Measurements from ENCODE around the gene IGSF3.
"Not testable (repeated sequence)": the region's sequence is repeated elsewhere in the genome, so short reads cannot be mapped to it uniquely, and the experiment has no call there.

Gene IGSF3

DNA sequence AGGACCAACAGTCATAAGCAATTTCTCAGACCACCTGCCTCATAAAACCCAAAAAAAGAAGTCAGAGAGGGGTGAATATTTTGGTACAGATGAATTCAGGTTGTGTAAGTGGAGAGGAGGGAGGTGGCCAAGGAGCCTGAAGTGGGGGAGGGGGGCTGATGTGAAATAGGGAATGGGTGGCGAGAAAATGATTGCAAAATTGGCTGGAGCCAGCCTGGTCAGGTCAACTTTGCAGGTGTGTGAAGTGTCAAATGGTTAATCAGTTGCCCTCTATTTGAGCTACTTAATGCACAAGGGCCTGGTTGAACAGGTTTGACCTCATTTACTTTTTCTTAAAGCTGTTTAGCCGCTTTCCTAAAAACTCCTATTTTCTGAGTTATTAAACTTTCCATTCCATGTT lies 38.1 kb downstream of the IGSF3 start:
- DNase-seq (ENCODE audit: low spot score): not testable (repeated sequence)

GRCh38 chr1:116628448-116628847 lies 39.1 kb downstream of the IGSF3 start:
- no peak for DNase-seq (ENCODE audit: low spot score)

- DNase-seq (ENCODE audit: low spot score): not testable (repeated sequence)
These were observed 40.2 kb downstream of the IGSF3 start for GRCh38 chr1:116627357-116627756.

- not testable (repeated sequence) for DNase-seq (ENCODE audit: low spot score)
These were observed 40.6 kb downstream of the IGSF3 start for GRCh38 chr1:116626915-116627314.

DNA sequence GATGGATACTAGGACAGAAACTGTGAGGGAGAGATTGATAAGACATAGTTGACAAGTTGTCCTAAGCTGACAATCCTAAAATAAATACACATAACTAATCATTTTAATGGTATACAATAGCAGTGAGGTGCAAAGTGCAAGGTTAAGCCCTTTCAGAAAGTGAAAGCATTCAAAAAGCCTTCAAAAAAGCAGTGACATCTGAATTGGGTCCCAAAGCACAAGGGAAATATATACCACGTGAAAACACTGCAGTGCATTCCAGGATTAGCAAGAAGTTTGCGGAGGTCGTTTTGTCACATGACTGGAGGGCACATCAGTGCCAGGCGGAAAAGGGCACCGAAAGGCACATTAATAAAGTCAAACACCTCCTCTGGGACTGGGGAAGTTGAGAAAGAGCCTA lies 42.4 kb downstream of the IGSF3 start:
- not testable (repeated sequence) for DNase-seq (ENCODE audit: low spot score)

GRCh38 chr1:116624040-116624439 lies 43.5 kb downstream of the IGSF3 start:
- no peak for DNase-seq (ENCODE audit: low spot score)

DNA sequence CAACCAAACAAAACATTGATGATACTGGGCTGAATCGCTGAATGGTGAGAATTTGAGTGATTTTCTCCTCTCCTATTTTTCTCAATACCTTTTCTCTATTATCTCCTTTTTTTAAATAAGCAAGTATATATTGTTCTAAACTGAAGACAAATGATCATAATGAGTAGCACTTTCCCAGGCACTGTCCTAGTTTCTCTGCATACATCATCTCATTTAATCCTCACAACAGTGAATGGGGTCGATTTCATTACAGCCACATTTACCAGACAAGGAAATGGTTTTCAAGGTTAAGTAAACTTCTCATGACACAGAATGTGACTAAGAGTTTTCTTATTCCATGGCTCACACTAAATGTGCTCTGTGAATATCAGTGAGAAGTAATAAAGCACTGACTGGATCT lies 45.0 kb downstream of the IGSF3 start:
- not testable (repeated sequence) for DNase-seq (ENCODE audit: low spot score)

DNA sequence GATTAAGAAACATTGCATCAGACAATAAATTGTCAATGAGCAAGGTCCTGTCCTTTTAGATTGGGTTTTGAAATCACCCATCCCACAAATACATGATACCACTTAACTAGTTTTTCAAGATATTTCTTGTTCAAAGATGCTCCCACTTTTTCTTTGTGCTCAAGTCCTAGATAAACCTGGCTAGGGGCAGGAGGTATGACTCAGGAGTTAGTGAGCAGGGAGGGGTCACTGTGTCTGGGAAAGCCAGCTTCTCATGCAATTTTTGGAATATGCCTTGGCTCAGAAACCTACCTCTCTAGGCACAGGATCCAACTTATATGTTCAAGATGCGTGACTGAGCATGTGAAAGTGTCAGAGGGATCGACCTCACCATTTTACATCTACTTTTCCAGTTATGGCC lies 45.8 kb downstream of the IGSF3 start:
- DNase-seq (ENCODE audit: low spot score): not testable (repeated sequence)

DNA sequence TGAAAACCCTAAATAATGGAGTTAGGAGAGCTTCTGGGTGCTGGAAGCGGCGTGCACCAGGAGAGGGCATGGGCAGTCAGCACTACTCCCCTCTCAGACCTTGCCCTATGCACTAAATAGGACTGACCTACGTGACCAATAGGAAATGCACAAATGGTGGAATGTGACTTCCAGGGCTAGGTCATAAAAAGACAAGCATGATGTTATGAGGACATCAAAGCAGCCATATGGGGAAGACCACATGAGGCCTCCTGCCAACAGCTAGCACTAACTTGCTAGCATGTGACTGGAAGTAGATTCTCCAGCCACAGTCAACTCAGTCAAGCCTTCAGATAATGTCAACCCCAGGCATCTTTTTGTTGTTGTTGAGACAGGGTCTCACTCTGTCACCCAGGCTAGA lies 47.1 kb downstream of the IGSF3 start:
- DNase-seq (ENCODE audit: low spot score): not testable (repeated sequence)

- DNase-seq (ENCODE audit: low spot score): not testable (repeated sequence)
These were observed 48.4 kb downstream of the IGSF3 start for GRCh38 chr1:116619106-116619505.

- DNase-seq (ENCODE audit: low spot score): not testable (repeated sequence)
These were observed 49.7 kb downstream of the IGSF3 start for GRCh38 chr1:116617808-116618207.

DNA sequence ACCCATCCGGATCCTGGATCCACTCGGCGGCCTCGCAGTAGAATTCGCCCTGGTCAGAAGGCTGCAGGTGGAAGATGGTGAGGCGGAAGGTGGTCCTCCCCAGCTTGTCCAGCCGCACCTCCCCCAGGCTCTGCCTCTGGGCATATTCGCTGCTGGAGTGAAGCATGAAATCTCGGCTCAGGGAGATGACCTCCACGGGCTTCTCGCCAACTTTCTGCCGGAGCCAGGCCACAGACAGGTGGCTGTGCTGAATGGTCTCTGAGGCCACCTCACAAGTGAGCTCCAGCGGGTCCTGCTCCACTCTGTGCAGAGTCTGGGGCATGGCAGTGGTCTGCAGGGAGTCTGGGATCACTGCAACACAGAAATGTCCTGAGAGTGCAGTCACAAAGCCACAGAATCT lies 53.7 kb downstream of the IGSF3 start:
- not testable (repeated sequence) for DNase-seq (ENCODE audit: low spot score)

GRCh38 chr1:116609801-116610371 lies 57.6 kb downstream of the IGSF3 start:
- not testable (repeated sequence) for DNase-seq (ENCODE audit: low spot score)

DNA sequence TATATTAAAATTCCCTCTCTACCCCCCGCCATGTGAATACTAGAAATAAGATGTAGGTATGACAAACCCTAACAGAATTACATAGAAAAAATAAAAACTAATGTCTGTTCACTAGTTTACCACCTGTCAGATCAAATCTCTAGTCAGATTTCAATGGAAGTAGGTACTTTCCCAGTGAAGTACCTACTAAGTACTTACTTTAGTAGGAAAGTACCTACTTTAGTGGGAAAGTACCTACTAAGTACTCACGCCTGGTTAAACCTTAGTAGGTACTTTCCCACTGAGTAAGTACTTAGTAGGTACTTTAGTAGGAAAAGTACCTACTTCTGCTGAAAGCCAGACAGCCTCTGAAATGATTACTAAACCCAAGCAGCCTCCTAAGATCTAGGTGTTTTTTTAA lies 58.7 kb downstream of the IGSF3 start:
- not testable (repeated sequence) for DNase-seq (ENCODE audit: low spot score)

DNA sequence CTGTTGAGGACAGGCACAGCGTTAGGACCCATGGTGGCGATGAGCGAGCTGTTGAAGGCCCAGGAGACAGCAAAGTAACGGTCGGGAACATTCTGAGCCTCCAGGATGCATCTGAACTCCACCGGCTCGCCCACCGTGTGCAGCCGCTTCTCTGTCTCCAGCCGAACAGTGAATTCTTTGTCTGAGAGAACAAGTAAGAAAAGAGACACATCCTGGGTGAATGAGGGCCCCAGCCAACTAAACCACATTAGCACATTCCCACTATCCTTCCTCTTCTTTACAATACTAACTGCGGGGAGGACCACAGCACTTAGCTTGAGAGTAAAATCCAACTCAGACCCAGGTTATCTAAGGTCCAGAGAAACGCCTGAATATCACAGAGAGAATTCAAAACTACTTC lies 59.4 kb downstream of the IGSF3 start:
- DNase-seq (ENCODE audit: low spot score): not testable (repeated sequence)

GRCh38 chr1:116607463-116607862 lies 60.1 kb downstream of the IGSF3 start:
- not testable (repeated sequence) for DNase-seq (ENCODE audit: low spot score)

- not testable (repeated sequence) for DNase-seq (ENCODE audit: low spot score)
These were observed 61.5 kb downstream of the IGSF3 start for GRCh38 chr1:116606067-116606466.

- no peak for DNase-seq (ENCODE audit: low spot score)
These were observed 62.2 kb downstream of the IGSF3 start for GRCh38 chr1:116605315-116605714.

GRCh38 chr1:116604408-116604807 lies 63.1 kb downstream of the IGSF3 start:
- not testable (repeated sequence) for DNase-seq (ENCODE audit: low spot score)

DNA sequence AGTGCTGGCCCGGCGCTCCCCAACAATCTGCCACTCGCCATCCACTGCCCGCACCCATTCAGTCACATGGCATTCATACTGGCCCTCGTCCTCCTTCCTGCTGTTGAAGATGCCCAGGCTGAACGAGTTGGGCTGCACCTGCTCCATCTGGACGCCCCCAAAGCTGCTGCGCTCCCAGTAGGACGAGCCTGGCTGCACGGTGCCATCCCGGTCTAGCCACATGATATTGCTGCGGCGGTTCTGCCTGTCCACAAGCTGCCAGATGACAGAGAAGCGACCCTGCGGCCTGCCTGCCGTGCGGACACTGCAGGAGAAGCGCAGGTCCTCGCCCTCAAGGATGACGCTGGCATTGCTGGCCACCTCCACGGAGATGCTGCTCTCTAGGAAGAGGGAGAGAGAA lies 63.9 kb downstream of the IGSF3 start:
- DNase-seq (ENCODE audit: low spot score): not testable (repeated sequence)

DNA sequence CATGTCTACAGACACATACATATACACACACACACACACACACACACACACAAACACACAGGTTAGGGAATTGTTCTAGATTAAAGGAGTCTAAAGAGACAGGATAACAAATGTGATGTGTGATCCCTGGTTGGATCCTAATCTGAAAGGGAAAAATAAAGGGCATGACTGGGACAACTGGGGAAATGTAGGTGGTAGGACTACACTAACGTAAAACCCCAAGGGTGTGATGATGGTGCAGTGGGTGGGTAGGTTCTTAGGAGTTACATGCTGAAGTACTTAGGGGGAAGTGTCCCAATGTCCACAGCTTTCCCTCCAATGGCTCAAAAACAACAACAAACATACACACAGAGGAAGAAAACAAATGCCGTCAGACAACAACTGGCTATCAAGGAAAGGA lies 68.2 kb downstream of the IGSF3 start:
- DNase-seq (ENCODE audit: low spot score): not testable (repeated sequence)

- DNase-seq (ENCODE audit: low spot score): not testable (repeated sequence)
These were observed 69.0 kb downstream of the IGSF3 start for GRCh38 chr1:116598420-116599036.

GRCh38 chr1:116597388-116597787 lies 70.1 kb downstream of the IGSF3 start:
- not testable (repeated sequence) for DNase-seq (ENCODE audit: low spot score)

GRCh38 chr1:116596742-116597307 lies 70.7 kb downstream of the IGSF3 start:
- DNase-seq (ENCODE audit: low spot score): not testable (repeated sequence)
